Measurements from ENCODE around the gene PTPDC1. TPM values are rescaled to one million over a fixed set of nuclear protein-coding genes. Genes with fewer than 3 reads are reported as not detected.
A peak's percentile ranks its signal among the peaks of the same experiment; 100 is the strongest.

PTPDC1 gene
- total RNA-seq = 3.0 and 3.5 TPM in 2 replicates

- peak; percentile 36 to 57 for DNase-seq (ENCODE audit: low read depth in 2 of 2)
Measured at GRCh38 chr9:94084314-94084713, at the start of gene PTPDC1. TSS of gene PTPDC1 (plus strand) at chr9:94084464. CDS start at chr9:94084531, 67 bp downstream.

- DNase-seq (ENCODE audit: low read depth in 2 of 2) = no peak
Measured at GRCh38 chr9:94034511-94034910, 49.8 kb upstream of the PTPDC1 start.

- no peak for DNase-seq (ENCODE audit: low read depth in 2 of 2)
Measured at GRCh38 chr9:94039786-94040185, 44.5 kb upstream of the PTPDC1 start.

- DNase-seq (ENCODE audit: low read depth in 2 of 2) = no peak
Measured at GRCh38 chr9:94042516-94043360, 41.5 kb upstream of the PTPDC1 start.

- no peak for DNase-seq (ENCODE audit: low read depth in 2 of 2)
Measured at GRCh38 chr9:94054716-94055115, 29.5 kb upstream of the PTPDC1 start.

- peak in 1 of 2 donors; percentile 66 for DNase-seq (ENCODE audit: low read depth in 2 of 2)
Measured at GRCh38 chr9:94056442-94056974, 27.8 kb upstream of the PTPDC1 start.

- DNase-seq (ENCODE audit: low read depth in 2 of 2) = no peak
Measured at GRCh38 chr9:94057918-94058317, 26.3 kb upstream of the PTPDC1 start.

GRCh38 chr9:94061864-94062263 is 22.4 kb upstream of the PTPDC1 start:
- no peak for DNase-seq (ENCODE audit: low read depth in 2 of 2)

GRCh38 chr9:94065535-94065961 is 18.7 kb upstream of the PTPDC1 start:
- DNase-seq (ENCODE audit: low read depth in 2 of 2) = peak; percentile 88 to 89

- DNase-seq (ENCODE audit: low read depth in 2 of 2) = no peak
Measured at GRCh38 chr9:94068257-94068656, 16.0 kb upstream of the PTPDC1 start.

- DNase-seq (ENCODE audit: low read depth in 2 of 2) = no peak
Measured at GRCh38 chr9:94076557-94076956, 7.7 kb upstream of the PTPDC1 start.

GRCh38 chr9:94078086-94078485 is 6.2 kb upstream of the PTPDC1 start:
- DNase-seq (ENCODE audit: low read depth in 2 of 2) = no peak

GRCh38 chr9:94079236-94079635 is 5.0 kb upstream of the PTPDC1 start:
- no peak for DNase-seq (ENCODE audit: low read depth in 2 of 2)

- no peak for DNase-seq (ENCODE audit: low read depth in 2 of 2)
Measured at GRCh38 chr9:94080249-94080648, 4.0 kb upstream of the PTPDC1 start.

GRCh38 chr9:94081435-94081834 is 2.8 kb upstream of the PTPDC1 start:
- DNase-seq (ENCODE audit: low read depth in 2 of 2) = no peak

- DNase-seq (ENCODE audit: low read depth in 2 of 2) = no peak
Measured at GRCh38 chr9:94081864-94082463, 2.3 kb upstream of the PTPDC1 start.

GRCh38 chr9:94082553-94082952 is 1.7 kb upstream of the PTPDC1 start:
- no peak for DNase-seq (ENCODE audit: low read depth in 2 of 2)

GRCh38 chr9:94082956-94083355 is 1.3 kb upstream of the PTPDC1 start:
- no peak for DNase-seq (ENCODE audit: low read depth in 2 of 2)

GRCh38 chr9:94083384-94083783 is 880 bp upstream of the PTPDC1 start:
- no peak for DNase-seq (ENCODE audit: low read depth in 2 of 2)

- peak; percentile 24 to 36 for DNase-seq (ENCODE audit: low read depth in 2 of 2)
Measured at GRCh38 chr9:94085062-94085639, 887 bp downstream of the PTPDC1 start.

- peak; percentile 76 to 80 for DNase-seq (ENCODE audit: low read depth in 2 of 2)
Measured at GRCh38 chr9:94086486-94087345, 2.5 kb downstream of the PTPDC1 start.
